Ramos (cell line): ENCODE measurements around the gene EEFSEC.

Source experiments
- in situ Hi-C: fragments of 300-500 bp; cut with MboI; formaldehyde crosslinking; loops from one replicate; pipeline ENCODE4 v1.14.3; 2022; ENCODE audit warnings: low sequenced_read_pairs; ENCODE audit not compliant: unreplicated experiment

EEFSEC gene

DNA sequence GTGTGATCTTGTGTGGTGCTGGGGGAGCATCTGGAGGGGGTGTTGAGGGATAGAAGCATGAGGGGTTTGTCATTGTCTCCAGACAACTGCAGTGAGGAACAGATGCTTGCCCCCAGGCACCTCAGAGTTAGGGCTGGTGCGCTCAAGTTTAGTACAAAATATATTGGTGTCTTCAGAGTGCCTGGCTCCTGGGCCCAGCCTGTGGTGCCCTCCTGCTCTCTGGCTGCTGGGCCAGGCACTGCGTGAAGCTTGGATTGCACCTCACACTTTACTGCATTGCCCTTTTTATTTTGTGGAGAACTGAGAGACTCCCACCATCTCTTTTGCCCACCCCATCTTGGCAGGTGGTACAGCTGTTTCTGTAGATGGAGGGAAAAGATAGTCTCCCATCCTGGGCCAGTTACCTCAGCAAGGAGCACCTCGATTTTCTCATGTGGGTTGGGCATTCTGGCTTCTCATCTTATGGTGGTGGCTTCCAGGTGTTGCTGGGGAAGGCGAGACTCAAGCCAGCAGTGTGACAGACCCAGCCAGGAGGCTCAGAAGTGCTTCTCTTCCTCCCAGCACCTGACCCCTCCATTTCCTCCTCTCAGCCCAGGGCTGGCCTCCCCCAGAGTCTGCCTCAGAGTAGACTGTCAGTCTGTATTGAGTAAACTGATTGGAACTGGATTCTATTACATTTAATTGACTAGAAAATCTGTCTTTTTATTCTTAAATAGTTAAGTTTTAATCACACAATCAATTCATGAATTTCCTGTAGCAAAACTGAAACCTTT is 173.0 kb downstream of the EEFSEC start:
- in situ Hi-C loops: no loop called here

DNA sequence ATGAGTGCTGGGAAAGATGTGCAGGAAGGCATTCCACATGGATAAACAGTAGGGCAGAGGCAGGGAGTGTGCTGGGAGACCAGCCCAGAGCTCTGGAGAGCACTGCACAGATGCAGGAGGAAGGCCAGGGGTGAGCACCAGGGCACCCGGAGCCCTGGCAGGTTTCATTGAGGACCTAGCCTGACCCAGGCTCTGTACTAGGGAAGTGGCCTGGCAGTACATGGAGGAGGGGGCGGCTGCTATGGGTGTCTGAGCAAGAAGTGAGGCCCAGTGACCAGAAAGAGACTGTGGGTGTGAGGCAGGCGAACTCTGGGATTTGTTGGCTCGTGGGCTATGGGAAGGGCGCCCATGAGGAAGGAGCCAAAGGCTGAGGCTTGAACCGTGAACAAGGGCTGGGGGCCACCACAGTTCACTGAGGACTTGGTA is 174.3 kb downstream of the EEFSEC start:
- in situ Hi-C loops: no loop called here

DNA sequence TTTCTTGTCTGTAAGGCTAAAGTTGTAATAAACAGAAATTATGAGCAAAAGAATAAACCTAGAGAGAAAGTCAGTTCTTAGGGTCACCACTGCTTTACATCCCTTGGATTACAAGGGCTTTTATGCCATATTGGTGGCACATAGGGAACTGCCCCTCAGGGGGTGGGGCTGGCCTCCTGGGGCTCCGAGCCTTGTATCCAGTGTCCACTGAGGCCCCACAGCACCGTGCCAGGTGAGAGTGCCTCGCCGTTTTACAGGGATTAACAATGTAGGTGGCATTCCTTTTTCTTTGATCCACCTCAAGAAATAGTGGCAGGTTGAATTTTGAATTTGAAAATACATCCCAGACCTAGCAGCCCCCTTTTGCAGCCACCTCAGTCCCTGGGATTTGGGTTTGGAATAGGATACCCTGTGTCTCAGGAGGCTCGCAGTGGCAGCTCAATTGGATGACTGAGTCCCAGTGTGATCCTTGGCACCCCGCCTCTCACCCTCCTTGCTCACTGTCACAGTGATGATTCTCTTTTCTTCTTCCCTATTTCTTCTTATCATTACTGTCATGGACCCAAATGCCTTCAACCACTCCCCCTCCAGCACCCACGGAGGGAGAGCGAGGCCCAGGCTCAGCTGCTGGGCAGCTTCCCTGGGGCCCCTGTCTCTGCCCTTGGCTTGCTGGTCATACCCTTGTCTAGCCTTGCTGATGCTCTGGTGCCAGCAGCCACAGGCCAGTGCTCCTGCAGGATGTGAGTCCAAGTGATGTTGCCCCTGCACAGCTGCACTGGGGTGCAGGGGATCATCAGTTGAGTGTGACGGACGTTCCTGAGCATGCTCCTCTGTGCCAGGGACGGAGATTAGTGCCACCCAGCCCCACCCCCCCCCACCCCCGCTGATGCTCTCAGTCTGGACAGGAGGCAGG is 175.5 kb downstream of the EEFSEC start:
- in situ Hi-C loops: no loop called here

DNA sequence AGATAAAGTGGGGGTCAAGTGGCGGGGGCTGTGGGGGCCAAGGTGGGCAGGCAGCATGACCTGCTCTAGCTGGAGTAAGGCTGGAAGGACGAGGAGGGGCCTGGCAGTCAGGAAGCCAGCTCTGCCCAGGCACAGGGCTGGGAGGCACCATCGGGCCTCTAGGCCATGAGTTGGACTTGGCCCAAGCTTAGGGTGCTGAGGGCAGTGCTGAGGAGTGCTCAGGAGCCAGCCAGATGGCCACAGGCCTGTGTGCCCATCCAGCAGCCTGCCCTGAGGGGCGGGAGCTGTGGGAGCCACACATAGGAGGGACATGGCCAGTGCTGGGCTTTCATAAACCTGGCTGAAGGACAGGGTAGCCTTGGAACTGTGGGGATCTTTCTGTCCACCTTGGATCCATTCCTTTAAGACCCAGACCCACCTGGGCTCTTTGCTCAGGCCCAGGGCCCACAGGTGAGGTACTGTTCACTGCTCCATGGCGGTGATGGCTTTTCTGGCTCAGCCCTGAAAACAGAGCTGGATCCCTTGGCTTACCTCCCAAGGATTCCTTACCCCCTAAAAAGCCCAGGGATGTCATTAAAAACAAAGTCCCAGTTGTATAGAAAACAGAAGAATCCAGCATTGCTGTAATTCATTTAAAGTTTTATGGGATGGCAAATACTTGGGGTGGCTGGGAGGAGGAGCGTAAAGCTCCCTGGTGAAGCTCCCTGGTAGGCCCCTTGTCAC is 176.4 kb downstream of the EEFSEC start:
- in situ Hi-C loops: no loop called here

- in situ Hi-C loops: no loop called here
Measured at GRCh38 chr3:128330214-128330842, 177.0 kb downstream of the EEFSEC start.

GRCh38 chr3:128334086-128334645 is 180.9 kb downstream of the EEFSEC start:
- in situ Hi-C loops: no loop called here

DNA sequence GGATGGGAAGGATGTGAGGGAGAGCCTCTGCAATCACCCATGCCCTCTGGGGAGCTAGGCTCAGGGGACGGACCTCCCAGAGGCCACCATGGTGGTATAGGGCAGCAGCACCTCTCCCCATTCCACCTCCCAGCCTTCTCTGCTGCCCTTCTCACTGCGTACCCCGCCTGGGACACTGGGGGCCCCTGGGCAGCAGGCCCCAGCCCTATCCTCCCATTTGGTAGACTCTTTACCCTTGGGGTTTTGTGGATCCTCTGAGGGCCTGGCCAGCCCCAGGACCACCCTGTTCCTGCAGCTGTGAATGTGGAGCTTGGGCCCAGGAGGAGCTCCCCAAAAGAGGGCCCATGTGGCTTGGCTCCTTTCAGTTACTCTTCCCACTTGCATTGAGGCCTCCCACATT is 181.5 kb downstream of the EEFSEC start:
- in situ Hi-C loops: no loop called here

GRCh38 chr3:128335621-128336296 is 182.5 kb downstream of the EEFSEC start:
- in situ Hi-C loops: no loop called here

GRCh38 chr3:128336337-128337156 is 183.3 kb downstream of the EEFSEC start:
- in situ Hi-C loops: no loop called here

DNA sequence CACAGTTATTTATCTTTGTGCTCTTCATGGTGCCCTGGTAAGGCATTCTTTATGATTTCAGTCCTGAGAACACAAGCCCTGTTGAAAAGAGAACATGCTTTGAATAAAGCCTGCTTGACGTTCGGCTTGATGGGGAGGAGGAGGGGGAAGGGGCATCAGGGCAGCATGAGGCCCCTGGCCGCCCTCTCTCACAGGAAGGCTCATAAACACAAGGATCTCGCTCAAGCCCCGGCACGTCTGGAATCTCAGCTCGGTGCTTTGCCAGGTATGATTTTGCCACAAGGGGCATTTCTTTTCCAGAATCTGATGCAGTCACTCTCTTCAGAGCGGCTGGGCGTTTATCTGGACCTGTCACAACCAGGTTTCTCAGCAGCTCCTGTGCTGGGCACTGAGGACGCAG is 184.0 kb downstream of the EEFSEC start:
- in situ Hi-C loops: no loop called here

- in situ Hi-C loops: no loop called here
Measured at GRCh38 chr3:128338536-128339330, 185.5 kb downstream of the EEFSEC start.

GRCh38 chr3:128339491-128340012 is 186.3 kb downstream of the EEFSEC start:
- in situ Hi-C loops: no loop called here

GRCh38 chr3:128340198-128340903 is 187.1 kb downstream of the EEFSEC start:
- in situ Hi-C loops: no loop called here

DNA sequence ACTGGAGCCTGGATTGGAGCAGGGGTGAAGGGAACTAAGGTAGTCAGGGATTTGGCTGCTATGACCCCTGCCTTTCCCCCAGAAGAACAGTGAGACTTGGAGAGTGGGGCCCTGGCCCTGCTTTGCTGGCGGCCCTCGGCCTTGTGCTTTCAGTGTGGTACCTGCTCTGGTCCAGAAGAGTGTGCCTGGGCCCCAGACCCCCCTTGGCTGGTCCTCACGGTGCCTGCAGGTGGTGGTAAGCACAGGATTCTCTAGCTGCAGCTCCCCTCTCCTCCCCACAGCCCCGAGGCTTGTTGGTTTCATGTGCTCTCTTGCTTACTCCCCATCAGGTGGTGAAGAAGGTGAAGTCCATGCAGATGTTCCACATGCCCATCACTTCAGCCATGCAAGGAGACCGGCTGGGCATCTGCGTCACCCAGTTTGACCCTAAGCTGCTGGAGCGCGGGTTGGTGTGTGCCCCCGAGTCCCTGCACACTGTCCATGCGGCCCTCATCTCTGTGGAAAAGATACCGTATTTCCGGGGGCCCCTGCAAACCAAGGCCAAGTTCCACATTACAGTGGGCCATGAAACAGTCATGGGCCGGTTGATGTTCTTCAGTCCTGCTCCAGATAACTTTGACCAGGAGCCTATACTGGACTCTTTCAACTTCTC is 187.7 kb downstream of the EEFSEC start:
- in situ Hi-C loops: no loop called here

GRCh38 chr3:128341659-128342395 is 188.5 kb downstream of the EEFSEC start:
- in situ Hi-C loops: no loop called here

DNA sequence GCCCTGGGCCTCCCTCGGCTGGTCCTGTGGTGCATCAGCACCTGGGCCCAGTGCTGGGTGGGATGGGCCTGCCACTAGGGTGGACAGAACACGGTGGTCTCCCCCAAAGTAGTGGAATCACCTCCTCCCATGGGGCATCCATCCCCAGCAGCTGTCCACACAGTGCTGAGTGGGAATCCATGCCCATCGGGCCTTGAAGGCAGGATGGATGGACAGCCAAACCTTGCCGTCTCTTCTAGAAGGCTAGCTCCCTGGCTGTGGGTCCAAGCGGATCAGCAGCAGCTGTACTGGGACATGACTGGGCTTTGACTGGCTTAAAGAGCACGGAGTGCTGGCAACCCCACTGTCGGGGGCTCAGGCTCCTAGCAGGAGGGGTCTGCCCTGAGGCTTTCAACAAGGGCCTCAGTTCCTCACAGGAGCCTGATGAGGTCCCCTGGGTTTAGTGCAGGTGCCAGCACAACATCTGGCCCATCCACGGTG is 189.5 kb downstream of the EEFSEC start:
- in situ Hi-C loops: no loop called here
